OCI-LY1 (cell line): ENCODE results near the gene CREB3L2.
"Not testable (repeated sequence)": the region's sequence is repeated elsewhere in the genome, so short reads cannot be mapped to it uniquely, and the experiment has no call there.

Experiments used
- H2AFZ ChIP-seq: fragments of 200-600 bp; sonication (generic), shearing (Covaris generic); 2 replicates; pipeline ENCODE4 v1.6.0; 2014; ENCODE audit warnings: antibody characterized with exemption, mild to moderate bottlenecking, low read length
- H3F3A ChIP-seq: fragments of 200-600 bp; sonication (generic), shearing (Covaris generic); 2 replicates; pipeline ENCODE4 v1.6.0; 2014; ENCODE audit warnings: mild to moderate bottlenecking, antibody characterized with exemption, low read length, moderate library complexity; ENCODE audit not compliant: insufficient read depth
- H3K27ac ChIP-seq: fragments of 200-600 bp; sonication (generic); 2 replicates; pipeline ENCODE4 v1.5.1; 2014; ENCODE audit warnings: low read length, mixed run types, mild to moderate bottlenecking, low read depth; ENCODE audit not compliant: poor library complexity, severe bottlenecking
- H3K27me3 ChIP-seq: fragments of 200-600 bp; sonication (generic); 2 replicates; pipeline ENCODE4 v1.6.0; 2014; ENCODE audit warnings: antibody characterized with exemption, mild to moderate bottlenecking, low read length, moderate library complexity; ENCODE audit not compliant: insufficient read depth
- H3K36me3 ChIP-seq: fragments of 200-600 bp; sonication (generic); 2 replicates; pipeline ENCODE4 v1.6.1; 2014; ENCODE audit warnings: mild to moderate bottlenecking, antibody characterized with exemption, low read length, moderate library complexity, mixed read lengths; ENCODE audit not compliant: insufficient read depth
- H3K4me1 ChIP-seq: fragments of 200-600 bp; sonication (generic); 2 replicates; pipeline ENCODE4 v1.5.1; 2014; ENCODE audit warnings: mild to moderate bottlenecking, low read length, moderate library complexity; ENCODE audit not compliant: insufficient read depth, severe bottlenecking
- H3K4me2 ChIP-seq: fragments of 200-600 bp; sonication (generic), shearing (Covaris generic); 2 replicates; pipeline ENCODE4 v1.6.1; 2014; ENCODE audit warnings: low read length
- H3K4me3 ChIP-seq: fragments of 200-600 bp; sonication (generic); 2 replicates; pipeline ENCODE4 v1.5.1; 2014; ENCODE audit warnings: low read length, low read depth, mild to moderate bottlenecking, mixed read lengths; ENCODE audit not compliant: poor library complexity, severe bottlenecking
- H3K79me2 ChIP-seq: fragments of 200-600 bp; shearing (Covaris generic); 2 replicates; pipeline ENCODE4 v1.6.1; 2016; ENCODE audit warnings: mixed run types, low read length, mixed read lengths; ENCODE audit not compliant: insufficient read depth
- H3K9ac ChIP-seq: fragments of 200-600 bp; sonication (generic), shearing (Covaris generic); 2 replicates; pipeline ENCODE4 v1.6.1; 2014; ENCODE audit warnings: mild to moderate bottlenecking, low read length, mixed read lengths
- H3K9me2 ChIP-seq: fragments of 200-600 bp; sonication (generic), shearing (Covaris generic); 2 replicates; pipeline ENCODE4 v1.6.1; 2014; ENCODE audit warnings: low read depth, mild to moderate bottlenecking, low read length, mixed read lengths
- H3K9me3 ChIP-seq: fragments of 200-600 bp; shearing (Covaris generic); 2 replicates; pipeline ENCODE4 v1.6.1; 2014; ENCODE audit warnings: low read length, mixed read lengths
- H4K20me1 ChIP-seq: fragments of 200-600 bp; sonication (generic), shearing (Covaris generic); 2 replicates; pipeline ENCODE4 v1.6.0; 2016; ENCODE audit warnings: mild to moderate bottlenecking, low read length; ENCODE audit not compliant: insufficient read depth
- EZH2 ChIP-seq: fragments of 200-600 bp; sonication (generic), shearing (Covaris generic); IDR thresholded peaks from 2 replicates; pipeline ENCODE4 v1.8.0; 2017; ENCODE audit warnings: borderline replicate concordance, mixed run types, mild to moderate bottlenecking, antibody characterized with exemption, low read length, moderate library complexity, mixed read lengths
- TF ChIP-seq, protein P1 (sequence below): fragments of 200-600 bp; sonication (generic), shearing (Covaris generic); IDR thresholded peaks from 2 replicates; pipeline ENCODE4 v1.5.1; 2017; ENCODE audit warnings: mild to moderate bottlenecking, antibody characterized with exemption, low read length, moderate library complexity, mixed read lengths

The CREB3L2 gene

DNA sequence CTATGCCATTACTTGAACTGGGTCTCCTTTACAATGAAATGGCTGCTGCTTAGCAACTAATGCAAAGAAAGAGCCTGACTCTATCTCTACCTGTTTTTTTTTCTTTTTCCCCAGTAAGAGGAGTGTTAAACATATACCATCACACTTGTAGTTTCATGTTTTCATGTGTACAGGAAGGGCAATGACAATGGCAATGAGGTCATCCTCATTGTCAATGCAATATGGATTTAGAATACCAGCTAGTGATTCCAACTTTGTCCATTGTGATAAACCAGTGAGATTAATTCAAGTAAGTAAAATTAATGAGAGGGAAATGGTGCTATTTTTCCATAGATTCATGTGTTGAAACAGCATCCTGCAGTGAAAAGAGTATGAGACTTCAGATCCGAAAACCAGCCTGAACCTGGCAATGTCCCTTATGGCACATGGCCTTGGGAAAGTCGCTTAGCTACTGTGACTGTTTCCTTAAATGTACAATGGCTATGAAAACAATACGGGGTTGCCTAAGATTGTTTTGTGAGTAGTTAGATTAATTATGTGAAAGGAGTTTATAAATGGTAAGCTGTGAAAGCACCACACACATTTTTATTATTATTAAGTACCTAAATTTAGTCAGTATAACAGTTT, 166.3 kb downstream of the CREB3L2 start:
- Histone ChIP-seq H3K9me3 (peaks cover 3% of the 10 kb centered on the region; the same call in 1 of the 2 replicates), H3K4me3 (no peak overlapping the region), H3K79me2 (no peaks in the 10 kb centered on the region), H3K9ac (no peak overlapping the region), H3F3A (no peaks in the 10 kb centered on the region), H3K4me2 (no peak overlapping the region), H3K27me3 (no peaks in the 10 kb centered on the region), H3K36me3 (no peaks in the 10 kb centered on the region), H3K4me1 (no peaks in the 10 kb centered on the region), H3K27ac (no peak overlapping the region), H4K20me1 (no peaks in the 10 kb centered on the region), H3K9me2 (no peaks in the 10 kb centered on the region), H2AFZ (no peak overlapping the region)
- TF ChIP-seq, protein P1, sequence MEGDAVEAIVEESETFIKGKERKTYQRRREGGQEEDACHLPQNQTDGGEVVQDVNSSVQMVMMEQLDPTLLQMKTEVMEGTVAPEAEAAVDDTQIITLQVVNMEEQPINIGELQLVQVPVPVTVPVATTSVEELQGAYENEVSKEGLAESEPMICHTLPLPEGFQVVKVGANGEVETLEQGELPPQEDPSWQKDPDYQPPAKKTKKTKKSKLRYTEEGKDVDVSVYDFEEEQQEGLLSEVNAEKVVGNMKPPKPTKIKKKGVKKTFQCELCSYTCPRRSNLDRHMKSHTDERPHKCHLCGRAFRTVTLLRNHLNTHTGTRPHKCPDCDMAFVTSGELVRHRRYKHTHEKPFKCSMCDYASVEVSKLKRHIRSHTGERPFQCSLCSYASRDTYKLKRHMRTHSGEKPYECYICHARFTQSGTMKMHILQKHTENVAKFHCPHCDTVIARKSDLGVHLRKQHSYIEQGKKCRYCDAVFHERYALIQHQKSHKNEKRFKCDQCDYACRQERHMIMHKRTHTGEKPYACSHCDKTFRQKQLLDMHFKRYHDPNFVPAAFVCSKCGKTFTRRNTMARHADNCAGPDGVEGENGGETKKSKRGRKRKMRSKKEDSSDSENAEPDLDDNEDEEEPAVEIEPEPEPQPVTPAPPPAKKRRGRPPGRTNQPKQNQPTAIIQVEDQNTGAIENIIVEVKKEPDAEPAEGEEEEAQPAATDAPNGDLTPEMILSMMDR, result no peak
- TF ChIP-seq EZH2, result no peak

DNA sequence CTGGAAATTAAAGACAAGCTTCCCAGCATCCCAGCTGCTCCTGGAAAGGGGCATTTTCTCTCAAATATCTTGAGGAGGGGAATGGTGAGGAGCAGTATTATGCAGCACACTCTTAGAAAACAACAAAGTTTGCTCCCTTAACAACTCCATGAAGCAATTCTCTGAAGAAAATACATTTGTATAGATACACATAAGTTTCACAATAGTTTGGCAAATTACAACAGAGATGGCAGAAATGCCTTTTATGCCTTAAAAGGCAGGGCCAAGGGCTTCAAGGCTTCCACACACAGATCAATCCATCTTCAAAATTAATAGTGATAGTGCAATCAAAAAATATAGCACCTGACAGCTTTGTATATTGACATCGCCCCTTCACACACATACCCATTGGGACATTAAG, 167.3 kb downstream of the CREB3L2 start:
- Histone ChIP-seq H2AFZ (no peak overlapping the region), H3K27ac (no peak overlapping the region), H4K20me1 (no peaks in the 10 kb centered on the region), H3K4me2 (no peak overlapping the region), H3F3A (no peaks in the 10 kb centered on the region), H3K79me2 (no peaks in the 10 kb centered on the region), H3K36me3 (no peaks in the 10 kb centered on the region), H3K9ac (no peak overlapping the region), H3K9me3 (peaks cover 3% of the 10 kb centered on the region; the same call in 1 of the 2 replicates), H3K4me1 (no peaks in the 10 kb centered on the region), H3K27me3 (no peaks in the 10 kb centered on the region), H3K4me3 (no peak overlapping the region), H3K9me2 (no peaks in the 10 kb centered on the region)
- TF ChIP-seq, protein P1, result no peak
- no peak for TF ChIP-seq EZH2

DNA sequence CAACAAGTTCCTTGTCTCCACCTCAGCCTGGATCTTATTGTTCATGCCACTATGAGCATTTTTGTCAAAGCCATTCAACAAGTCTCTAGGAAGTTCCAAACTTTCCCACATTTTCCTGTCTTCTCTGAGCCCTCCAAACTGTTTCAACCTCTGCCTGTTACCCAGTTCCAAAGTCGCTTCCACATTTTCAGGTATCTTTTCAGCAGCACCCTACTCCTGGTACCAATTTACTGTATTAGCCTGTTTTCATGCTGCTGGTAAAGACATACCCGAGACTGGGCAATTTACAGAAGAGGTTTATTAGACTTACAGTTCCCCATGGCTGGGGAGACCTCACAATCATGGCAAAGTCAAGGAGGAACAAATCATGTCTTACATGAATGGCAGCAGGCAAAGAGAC, 168.9 kb downstream of the CREB3L2 start:
- H3K79me2 ChIP-seq, H3F3A ChIP-seq, H3K36me3 ChIP-seq: not testable (repeated sequence)

DNA sequence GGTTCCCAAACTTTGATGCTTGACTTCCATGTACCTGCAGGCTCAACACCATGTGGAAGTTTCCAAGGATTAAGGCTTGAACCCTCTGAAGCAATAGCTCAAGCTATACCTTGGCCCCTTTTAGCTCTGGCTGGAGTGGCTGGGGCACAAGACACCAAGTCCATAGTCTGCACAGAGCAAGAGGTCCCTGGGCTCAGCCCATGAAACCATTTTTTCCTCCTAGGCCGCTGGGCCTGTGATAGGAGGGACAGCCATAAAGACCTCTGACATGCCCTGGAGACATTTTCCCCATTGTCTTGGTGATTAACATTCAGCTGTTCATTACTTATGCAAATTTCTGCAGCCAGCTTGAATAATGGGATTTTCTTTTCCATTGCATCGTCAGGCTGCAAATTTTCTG, 169.5 kb downstream of the CREB3L2 start:
- peaks cover 3% of the 10 kb centered on the region; the same call in 1 of the 2 replicates for H3K9me3 ChIP-seq
- H3K9me2 ChIP-seq, result no peaks in the 10 kb centered on the region
- H3K36me3 ChIP-seq, result no peaks in the 10 kb centered on the region
- no peaks in the 10 kb centered on the region for H3K4me1 ChIP-seq
- H3K4me2 ChIP-seq, result no peak overlapping the region
- no peaks in the 10 kb centered on the region for H3F3A ChIP-seq
- H4K20me1 ChIP-seq, result no peaks in the 10 kb centered on the region
- no peak overlapping the region for H3K9ac ChIP-seq
- H2AFZ ChIP-seq, result no peak overlapping the region
- no peaks in the 10 kb centered on the region for H3K27me3 ChIP-seq
- no peak for TF ChIP-seq EZH2
- TF ChIP-seq, protein P1, result no peak
- no peaks in the 10 kb centered on the region for H3K79me2 ChIP-seq
- no peak overlapping the region for H3K27ac ChIP-seq
- no peak overlapping the region for H3K4me3 ChIP-seq

More for the DNA sequence above, 168.9 kb downstream of the CREB3L2 start:
- not testable (repeated sequence) for H3K27me3 ChIP-seq, H4K20me1 ChIP-seq, H3K4me3 ChIP-seq, H3K4me1 ChIP-seq, H3K9me3 ChIP-seq, H3K9me2 ChIP-seq, H2AFZ ChIP-seq, H3K4me2 ChIP-seq, H3K9ac ChIP-seq, H3K27ac ChIP-seq

DNA sequence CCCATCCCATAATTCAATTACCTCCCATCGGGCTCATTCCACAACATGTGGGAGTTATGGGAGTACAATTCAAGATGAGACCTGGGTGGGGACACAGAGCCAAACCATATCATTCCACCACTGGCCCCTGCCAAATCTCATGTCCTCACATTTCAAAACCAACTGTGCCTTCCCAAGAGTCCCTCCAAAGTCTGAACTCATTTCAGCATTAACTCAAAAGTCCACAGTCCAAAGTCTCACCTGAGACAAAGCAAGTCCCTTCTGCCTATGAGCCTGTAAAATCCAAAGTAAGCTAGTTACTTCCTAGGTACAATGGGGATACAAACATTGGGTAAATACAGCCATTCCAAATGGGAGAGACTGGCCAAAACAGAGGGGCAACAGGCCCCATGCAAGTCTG, 170.3 kb downstream of the CREB3L2 start:
- not testable (repeated sequence) for H3K27me3 ChIP-seq, H3K36me3 ChIP-seq, H3K4me2 ChIP-seq, H3K4me3 ChIP-seq, H3K9me2 ChIP-seq, H3F3A ChIP-seq, H3K9me3 ChIP-seq, H3K9ac ChIP-seq, H3K27ac ChIP-seq, H4K20me1 ChIP-seq, H3K79me2 ChIP-seq, H3K4me1 ChIP-seq, H2AFZ ChIP-seq
